Vagina (tissue), 2 donors: ENCODE results near the gene ANGEL1.

Source experiments
- POLR2A ChIP-seq, 2 donors: fragments of 450-650 bp; IDR thresholded peaks; one replicate each; pipeline ENCODE4 v1.6.1; 2017; ENCODE audit warnings: antibody characterized with exemption in 2 of 2, mild to moderate bottlenecking in 2 of 2, moderate library complexity in 2 of 2
- POLR2AphosphoS5 ChIP-seq, 2 donors: sonication (generic); formaldehyde crosslinking; IDR thresholded peaks; one replicate each; pipeline ENCODE4 v1.9.0; 2017; ENCODE audit warnings: antibody characterized with exemption in 2 of 2, mild to moderate bottlenecking in 2 of 2, low read depth in 1 of 2; ENCODE audit not compliant: insufficient read depth in 1 of 2
- TF ChIP-seq, protein P1 (sequence below), 3 experiments: fragments of 450-650 bp in 2 of 3; fragments of 200-600 bp in 1 of 3; sonication (generic) in 1 of 3; IDR thresholded peaks; one replicate each; pipeline ENCODE4 v1.5.1; 2017 to 2019; ENCODE audit warnings: antibody characterized with exemption in 3 of 3, mild to moderate bottlenecking in 2 of 3, moderate library complexity in 2 of 3

GRCh38 chr14:76776428-76777251 lies 36.0 kb downstream of the ANGEL1 start:
- TF ChIP-seq POLR2A (IDR thresholded peaks at IDR 0.05) (no peak), POLR2AphosphoS5 (IDR thresholded peaks at IDR 0.05; ENCODE audit: insufficient read depth in 1 of 2, low read depth in 1 of 2) (no peak)
- TF ChIP-seq, protein P1, sequence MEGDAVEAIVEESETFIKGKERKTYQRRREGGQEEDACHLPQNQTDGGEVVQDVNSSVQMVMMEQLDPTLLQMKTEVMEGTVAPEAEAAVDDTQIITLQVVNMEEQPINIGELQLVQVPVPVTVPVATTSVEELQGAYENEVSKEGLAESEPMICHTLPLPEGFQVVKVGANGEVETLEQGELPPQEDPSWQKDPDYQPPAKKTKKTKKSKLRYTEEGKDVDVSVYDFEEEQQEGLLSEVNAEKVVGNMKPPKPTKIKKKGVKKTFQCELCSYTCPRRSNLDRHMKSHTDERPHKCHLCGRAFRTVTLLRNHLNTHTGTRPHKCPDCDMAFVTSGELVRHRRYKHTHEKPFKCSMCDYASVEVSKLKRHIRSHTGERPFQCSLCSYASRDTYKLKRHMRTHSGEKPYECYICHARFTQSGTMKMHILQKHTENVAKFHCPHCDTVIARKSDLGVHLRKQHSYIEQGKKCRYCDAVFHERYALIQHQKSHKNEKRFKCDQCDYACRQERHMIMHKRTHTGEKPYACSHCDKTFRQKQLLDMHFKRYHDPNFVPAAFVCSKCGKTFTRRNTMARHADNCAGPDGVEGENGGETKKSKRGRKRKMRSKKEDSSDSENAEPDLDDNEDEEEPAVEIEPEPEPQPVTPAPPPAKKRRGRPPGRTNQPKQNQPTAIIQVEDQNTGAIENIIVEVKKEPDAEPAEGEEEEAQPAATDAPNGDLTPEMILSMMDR (IDR thresholded peaks at IDR 0.05), result no peak
